HG03095 (cell line): ENCODE measurements around the gene RIMBP2.
"Not testable (repeated sequence)": the region's sequence is repeated elsewhere in the genome, so short reads cannot be mapped to it uniquely, and the experiment has no call there.

Experiments
- ATAC-seq: cut with Tn5 transposase; IDR thresholded peaks from one replicate; pipeline ENCODE4 v1.9.1; 2021; ENCODE audit warnings: moderate library complexity; ENCODE audit not compliant: unreplicated experiment

The RIMBP2 gene

DNA sequence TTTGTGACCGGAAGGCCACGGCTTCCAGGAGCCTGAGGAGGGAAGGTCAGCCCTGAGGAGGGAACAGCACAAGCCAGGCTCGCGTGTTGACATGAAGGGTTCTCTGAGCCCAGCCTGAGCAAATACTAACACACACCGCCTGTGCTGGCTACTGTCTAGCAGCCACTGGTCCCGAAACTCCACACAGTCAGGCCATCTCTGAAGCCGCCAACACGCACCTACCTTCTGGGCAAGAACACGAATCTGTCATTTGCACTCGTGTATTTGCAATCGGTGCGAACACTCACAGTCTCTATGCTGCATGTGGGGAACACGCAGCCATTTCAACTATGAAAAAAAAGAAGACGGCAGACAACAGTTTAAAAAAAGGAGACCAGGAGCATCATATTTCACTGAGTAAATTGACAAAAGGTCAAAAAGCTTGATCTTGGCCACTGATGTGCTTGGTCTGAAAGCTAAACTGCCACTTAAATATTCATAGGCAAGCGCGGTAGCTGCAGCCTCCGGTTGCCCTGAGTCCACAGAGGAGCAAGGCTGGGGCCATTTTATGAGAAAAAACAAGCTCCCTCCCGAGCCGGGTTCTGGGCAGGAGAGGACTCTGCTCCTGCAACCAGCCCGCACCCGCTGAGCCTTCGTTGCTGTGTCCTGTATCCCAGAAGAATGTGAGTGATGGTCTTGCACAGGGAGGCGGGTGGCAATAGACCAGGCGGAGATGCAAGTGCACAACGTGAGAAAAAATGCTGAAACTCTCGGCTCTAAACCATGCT, 57.8 kb downstream of the RIMBP2 start:
- ATAC-seq = no peak

DNA sequence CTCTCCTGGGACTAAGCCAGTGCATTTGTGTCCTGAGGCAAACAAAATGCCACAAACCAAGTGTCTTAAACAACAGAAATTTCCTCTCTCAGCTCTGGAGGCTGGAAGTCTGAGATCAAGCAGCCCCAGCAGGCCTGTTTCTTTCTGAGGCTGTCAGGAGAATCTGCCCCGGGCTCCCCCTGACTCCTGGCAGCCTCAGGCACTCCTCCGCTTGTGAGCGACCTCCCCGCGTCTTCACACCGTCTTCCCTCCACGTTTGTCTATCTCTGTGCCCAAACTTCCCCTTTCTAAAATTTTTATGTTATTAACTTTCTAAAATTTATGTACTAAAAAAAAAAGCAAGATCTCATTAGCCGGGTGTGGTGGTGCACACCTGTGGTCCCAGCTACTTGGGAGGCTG, 59.7 kb downstream of the RIMBP2 start:
- ATAC-seq = no peak

DNA sequence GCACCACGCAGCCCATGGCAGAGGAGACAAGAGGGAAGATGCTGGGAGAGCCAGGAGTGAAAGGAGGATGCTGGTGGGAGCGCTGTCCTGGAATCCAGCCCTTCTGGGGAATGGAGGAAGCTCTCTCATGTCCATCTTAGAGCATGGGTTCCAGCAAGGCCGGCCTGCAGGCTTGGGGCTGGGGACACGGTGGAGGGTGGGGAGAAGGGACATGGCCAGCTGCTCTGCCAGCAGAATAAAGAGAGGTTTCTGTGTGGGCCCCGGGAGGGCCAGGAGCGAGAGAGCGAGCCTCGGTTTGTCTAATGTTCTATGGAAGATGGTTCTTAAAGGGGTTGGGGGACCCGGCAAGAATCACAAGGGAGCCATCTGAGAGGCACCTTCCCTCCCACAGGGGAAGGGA, 60.2 kb downstream of the RIMBP2 start:
- no peak for ATAC-seq

DNA sequence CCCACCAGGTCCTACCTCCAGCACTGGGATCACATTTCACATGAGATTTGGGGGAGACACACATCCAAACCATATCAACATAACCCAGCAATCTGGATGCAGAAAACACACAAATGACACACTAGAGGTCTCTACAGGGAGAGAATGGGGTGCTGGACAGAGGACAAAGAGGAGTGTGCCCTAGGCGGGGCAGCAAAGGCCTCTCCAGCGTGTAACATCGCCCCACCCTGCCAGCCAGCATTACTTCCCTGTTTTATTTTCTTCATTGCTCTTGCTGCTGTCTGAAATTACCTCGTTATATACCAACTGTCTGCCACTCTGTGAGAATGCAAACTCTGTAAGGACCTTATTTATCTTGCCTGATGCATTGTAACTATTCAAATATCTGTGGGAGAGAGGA, 61.1 kb downstream of the RIMBP2 start:
- ATAC-seq = no peak

DNA sequence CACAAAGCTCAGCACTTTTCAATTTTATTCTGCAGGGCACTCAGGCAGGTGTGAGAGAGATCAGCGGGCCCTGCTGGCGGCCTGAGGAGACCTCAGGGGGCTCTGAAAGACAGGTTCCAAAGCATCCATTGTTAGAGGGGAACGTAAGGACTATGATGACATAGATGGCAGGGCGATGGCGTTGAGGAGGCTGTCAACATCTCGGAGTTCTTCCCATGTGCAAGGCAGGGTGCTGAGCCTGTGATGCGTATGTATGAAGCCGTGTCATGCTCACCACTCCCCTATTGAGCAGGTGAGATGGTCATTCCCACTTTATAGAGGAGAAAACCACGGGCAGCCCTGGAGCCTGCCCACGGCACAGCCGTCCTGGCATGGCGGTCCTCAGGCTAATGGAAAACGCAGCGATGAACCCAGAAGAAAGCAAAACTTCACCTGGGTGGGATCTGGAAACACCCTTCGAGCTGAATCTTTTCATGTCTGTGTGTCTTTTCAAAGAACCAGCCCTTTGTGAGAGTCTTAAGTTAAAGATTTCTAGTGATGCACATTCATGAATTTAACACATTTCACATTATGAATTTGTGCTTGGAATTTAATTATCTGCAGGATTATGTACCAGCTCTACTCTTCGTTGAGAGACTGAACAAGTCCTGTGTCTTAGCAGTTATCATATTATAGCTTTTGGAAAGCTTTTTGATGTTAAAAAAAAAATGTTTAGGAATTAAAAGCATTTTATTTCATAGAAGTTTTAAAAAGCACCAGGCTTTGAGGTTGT, 64.7 kb downstream of the RIMBP2 start:
- no peak for ATAC-seq

DNA sequence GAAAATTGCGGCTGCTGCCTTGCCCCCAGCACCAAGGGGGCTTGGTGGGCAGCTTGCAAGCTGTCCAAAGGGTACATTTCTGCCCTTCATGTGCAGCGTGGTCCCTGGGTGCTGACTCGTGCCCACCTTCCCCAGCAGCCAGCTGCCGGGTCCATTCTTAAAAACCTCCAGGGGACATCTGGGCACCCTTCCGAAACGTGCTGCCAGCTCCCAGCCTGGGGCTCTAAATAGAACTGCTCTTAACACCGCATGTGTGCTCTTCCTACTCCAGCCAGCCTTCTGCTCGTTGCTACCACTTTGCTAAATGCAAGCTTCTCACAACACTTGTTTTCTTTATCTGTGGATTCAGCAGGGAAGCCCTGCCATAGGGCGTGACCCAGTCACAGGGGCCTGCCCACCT, 66.0 kb downstream of the RIMBP2 start:
- ATAC-seq = no peak

DNA sequence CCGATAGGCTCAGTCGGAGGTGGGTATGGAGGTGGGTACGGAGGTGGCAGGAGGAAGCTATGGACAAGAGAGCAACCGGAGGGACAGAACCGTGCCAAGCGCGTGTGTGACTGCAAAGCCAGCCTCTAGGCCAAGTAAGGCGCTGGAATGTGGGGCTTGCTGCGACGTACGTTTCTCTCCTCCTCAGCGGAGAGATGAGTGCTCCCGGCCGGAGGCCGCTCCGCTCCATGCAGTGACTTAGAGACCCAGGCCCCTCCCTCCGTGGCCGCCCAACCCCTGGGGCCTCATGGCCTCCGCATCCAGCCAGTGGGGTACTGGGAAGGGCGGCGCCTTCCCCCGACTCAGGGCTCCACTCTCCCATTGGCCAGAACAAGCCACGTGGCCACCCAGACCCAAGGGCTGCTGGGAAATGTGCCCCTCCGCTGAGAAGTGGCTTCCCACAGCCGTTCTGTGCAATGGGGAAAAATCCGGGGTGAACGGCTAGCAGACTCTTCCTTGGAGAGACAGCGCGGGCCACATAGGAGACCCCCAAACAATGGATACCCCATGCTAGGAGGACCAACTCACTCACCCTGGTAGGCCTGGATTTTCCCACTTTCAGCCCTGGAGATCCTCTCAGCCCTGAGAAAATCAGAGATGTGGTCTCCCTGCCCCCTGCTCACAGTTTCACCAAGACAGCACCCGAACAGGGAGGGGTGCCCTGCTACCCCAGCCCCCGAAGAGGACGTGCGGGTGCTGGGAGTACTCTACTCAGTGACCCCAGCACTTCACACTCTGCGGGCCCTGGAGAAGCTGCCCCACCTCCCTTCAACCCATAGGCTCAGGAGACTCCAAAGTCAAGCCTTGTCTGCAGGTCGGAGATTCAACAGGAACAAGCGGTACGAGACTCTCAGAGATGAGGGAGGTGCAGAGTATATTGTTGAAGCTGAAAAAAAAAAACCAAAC, 66.7 kb downstream of the RIMBP2 start:
- no peak for ATAC-seq

DNA sequence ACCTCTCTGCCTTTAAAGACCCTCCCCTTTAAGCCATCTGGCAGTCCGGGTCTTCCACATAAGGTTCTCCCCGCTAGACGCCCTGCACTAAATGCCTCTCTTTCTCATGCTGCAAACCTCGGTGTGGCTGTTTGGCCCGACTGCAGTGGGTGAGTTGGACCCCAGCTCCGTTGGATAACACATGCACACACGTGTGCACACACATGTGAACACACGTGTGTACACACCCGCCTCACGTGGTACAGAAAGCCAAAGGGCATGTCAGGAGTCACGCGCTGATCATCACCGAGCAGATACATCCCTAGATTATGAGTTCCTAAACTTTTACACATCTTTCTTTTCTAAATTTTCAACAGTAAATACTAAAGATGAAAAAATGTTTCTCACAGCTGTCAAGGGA, 68.3 kb downstream of the RIMBP2 start:
- ATAC-seq = no peak

DNA sequence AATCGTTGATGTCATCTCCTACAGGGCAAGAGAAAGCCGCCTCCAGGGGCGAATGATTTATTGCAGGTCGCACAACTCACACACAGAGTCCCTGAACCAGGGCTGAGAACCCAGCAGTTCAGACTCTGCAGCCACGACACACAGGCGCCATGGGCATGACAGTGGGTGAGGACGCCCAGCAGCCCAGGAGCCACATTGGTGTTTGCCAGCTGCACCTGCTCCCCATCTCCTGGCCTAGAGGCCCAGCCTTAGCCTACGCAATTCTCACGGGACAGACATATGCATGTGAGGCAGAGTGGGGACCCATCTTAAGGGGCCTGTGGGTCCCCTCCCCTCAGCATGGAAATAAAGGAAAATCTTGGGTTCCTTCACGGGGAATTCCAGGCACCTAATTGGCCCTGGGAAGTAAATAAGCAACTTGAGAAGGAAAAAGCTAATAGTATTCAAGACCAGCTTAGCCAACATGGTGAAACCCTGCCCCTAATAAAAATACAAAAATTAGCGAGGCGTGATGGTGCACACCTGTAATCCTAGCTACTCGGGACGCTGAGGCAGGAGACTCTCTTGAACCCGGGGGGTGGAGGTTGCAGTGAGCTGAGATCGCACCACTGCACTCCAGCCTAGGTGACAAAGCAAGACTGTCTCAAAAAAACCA, 69.3 kb downstream of the RIMBP2 start:
- ATAC-seq = no peak

DNA sequence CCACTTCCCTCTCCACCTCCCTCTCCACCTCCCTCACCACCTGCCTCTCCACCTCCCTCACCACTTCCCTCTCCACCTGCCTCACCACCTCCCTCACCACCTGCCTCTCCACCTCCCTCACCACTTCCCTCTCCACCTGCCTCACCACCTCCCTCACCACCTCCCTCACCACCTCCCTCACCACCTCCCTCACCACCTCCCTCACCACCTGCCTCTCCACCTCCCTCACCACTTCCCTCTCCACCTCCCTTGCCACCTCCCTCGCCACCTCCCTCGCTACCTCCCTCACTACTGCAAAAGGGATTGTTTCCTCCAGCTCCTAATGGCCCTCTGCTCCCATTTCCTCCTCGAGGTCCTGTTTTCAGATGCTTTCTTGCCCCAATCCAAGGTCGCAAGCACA, 69.9 kb downstream of the RIMBP2 start:
- not testable (repeated sequence) for ATAC-seq

DNA sequence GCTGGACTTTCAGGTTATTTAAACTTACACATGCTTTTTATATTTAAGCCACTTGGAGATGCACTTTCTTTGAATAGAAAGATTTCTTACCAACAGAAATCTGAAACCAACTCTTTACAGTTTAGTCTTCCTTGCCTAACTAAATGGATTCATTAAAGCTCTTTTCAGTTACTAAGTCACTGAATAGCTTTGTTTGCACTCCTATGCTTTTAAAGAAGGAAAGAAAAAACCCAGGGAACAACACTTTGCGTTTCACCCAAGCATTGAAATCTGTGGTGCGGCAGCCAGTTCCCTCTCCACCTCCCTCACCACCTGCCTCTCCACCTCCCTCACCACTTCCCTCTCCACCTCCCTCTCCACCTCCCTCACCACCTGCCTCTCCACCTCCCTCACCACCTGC, 70.3 kb downstream of the RIMBP2 start:
- no peak for ATAC-seq

DNA sequence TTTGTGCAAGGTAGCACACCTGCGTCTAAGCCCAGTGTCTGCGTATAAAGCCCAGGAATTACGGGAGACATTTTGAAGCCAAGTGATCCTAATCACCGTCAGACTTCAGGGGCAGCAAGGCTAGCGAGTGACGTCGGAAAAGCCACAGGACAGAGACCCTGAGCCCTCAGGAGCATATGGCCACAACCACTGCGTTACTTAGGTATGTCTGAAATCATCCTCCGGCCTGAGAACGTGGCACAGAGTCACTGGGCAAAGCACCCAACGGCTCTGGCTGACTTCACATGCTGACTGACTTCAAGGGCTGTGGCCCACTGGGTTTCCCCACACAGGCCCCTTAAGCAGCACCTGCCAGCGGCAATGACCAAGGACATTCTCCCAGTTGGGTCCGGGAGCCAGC, 71.5 kb downstream of the RIMBP2 start:
- ATAC-seq = no peak

DNA sequence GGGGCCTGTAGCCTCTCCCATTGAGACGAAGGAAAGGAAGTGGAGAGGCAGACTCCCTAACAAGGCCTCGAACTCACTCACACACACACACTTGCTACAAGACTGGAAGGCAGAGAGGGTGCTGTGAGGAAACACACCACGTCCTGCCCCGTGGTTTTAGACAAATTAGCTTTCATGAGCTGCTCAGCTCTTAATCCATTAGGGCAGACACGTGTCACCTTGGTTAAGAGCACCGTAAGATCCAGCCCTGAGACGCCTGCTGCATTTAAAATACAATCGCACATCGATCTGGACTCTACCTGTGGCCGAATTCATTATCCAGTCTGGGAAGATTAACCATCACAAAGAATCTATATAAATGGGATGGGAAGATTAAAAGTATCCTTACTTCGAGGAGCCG, 72.0 kb downstream of the RIMBP2 start:
- ATAC-seq = no peak

DNA sequence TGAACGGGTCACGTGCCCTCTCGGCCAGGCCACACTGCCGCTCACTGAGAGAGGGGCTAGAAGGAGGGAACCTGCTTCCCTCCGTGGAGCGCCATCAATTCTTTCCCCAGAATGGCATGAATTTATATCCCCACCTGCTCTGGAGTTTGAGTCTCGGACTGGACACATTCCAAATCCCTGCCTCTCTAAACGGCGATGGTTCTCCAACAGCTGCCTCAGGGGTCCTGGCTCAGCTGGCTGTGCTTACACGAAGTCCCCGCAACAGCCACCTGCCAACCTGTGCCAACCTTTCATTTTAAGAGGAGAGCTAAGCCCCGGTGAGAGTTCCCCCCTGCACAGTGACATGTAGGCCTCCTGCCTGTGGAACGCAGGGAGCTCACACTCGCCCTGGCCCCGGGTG, 73.2 kb downstream of the RIMBP2 start:
- no peak for ATAC-seq

DNA sequence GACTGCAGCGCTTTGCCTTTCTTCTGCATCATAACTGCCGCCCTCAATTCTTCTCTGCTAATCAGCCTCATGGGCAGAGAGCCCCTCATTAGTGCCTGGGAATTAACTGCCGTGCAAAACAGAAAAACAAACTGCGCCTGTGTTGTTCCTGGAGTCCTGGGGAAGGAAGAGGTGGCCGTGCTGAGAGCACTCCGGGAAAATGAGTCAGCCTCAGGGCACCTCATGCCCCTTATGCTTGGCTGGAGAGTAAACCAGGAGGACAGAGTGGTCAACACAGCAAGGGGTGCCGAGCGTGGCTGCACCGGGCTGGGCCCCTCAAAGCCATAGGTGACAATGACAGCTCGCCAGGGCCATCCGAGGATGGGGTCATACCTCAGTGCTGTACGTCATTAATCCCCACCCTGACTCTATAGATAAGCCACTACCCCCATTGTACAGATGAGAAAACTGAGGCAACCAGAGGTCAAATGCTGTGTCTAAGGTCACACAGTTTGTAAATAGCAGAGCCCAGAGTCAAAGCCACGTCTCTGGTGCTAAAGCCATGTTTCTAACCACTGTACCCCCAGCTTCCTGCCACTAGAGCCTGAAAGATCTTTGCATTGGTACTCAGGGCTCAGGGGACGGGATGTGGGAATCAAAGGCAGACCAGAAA, 74.4 kb downstream of the RIMBP2 start:
- ATAC-seq = no peak

DNA sequence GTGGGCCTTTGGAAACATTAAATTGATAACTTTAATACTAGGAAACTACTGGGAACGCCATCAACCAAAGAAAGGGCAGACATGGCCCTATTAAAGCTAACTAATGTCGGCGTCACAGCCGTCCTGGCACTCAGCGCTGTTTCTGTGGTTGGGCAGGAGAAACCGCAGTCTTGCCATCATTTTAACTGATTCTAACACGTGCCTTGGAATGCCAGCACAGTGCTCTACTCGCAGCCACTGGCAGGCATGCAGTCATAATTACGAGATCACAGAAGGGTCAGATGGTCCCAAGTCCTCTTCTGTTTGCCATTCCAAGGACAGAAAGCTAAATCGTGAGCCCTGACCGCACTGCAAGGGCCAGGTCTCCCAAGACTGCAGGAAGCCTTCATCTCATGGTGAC, 75.2 kb downstream of the RIMBP2 start:
- ATAC-seq = no peak

DNA sequence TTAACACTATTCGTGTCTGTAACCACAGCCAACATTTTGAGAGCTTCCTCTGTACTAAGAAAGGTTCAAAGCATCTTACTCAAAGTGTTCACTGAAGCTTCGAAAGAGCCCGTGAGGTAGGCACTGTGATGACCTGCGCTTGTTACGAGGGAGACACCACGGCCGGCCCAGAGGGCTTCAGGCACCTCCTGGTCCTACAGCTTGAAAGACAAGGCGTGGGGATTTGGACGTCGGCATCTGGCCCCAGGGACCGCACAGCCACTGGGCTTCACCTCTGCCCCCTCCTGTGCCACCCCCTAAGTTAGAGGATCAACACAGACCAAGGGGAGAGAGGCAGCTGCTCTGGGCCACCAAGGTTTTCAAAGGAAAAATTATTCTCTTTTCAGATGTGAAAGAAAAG, 75.6 kb downstream of the RIMBP2 start:
- ATAC-seq = no peak

DNA sequence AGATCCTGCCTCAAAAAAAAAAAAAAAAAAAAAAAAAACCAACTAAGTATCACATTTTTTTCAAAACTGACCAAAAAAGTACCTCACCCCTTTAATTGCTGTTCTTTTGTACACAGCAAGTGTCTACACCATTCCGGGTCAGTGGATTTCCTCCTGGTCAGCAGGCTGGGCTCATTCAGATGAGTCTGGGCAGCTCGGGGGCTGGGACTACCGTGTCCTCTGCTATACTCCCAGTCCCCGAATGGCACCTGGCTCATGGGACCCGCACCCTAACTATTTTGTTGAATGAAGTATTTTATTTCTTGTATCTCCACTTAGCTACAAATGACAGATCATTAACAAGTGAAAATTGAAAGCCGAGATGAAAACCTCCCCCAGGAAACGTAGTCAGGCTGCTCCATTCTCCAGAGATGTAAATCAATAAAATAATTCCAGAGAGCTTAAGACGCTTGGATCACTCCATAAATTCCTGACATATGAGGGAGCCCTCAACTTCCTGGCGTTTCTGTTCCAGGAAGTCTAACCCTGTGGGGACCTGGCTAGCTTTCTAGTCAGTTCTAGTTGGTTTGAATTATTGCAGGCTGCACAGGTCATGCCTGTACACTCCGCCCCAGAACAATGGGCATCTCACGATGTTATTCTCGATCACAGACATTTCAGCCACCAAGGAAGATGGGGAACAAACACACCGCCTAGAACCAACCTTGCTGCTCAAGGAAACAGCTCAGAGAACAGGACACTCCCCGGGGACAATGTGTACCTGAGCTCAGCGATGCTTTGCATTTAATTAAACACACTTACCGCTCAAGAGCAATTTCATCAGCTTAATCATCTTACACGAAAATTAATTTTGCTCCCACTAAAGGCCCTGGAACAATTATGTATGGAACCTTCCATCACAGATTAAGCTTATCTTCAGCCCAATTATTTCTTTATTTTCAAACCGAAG, 76.3 kb downstream of the RIMBP2 start:
- no peak for ATAC-seq

DNA sequence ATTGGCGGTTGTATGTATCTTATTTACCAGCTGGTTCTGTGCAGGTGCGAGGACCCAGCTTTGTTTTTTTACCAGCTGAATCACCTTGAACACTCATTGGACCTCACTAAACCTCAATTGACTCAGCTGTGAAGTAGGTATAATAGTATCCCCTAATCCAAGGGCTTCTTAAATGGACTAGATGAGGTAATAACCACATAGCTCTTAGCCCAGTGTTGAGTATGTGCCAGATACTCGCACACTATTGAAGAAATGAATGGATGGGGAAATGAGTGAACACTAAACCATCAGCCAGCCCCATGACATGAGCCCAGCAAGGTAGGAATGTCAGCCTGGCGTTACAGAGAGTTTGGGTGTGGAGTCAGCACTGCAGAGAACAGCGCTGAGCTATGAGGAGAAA, 79.7 kb downstream of the RIMBP2 start:
- ATAC-seq = no peak
